ENCODE measurements around the gene APP.

- TF ChIP-seq CTCF (IDR thresholded peaks at IDR 0.05; ENCODE audit: low read depth, low read length) (no peak), EZH2phosphoT487 (IDR thresholded peaks at IDR 0.05; ENCODE audit: low read depth) (no peak)
Measured at GRCh38 chr21:25836396-25836795, 334.2 kb downstream of the APP start.

Data from OCI-LY3 (cell line).